Liver (tissue), 9 donors: Measurements from ENCODE around the gene SH3BP2. TPM values are rescaled to one million over a fixed set of nuclear protein-coding genes. Genes with fewer than 3 reads are reported as not detected.
"Not testable (repeated sequence)": the region's sequence is repeated elsewhere in the genome, so short reads cannot be mapped to it uniquely, and the experiment has no call there.

Source experiments
- DNase-seq: peaks from one replicate; pipeline ENCODE4 v3.0.0-alpha.2; 2017; ENCODE audit warnings: low spot score
- H3K27ac ChIP-seq, 2 donors: one replicate each; pipeline ENCODE4 v1.7.0; 2013; ENCODE audit warnings: inconsistent platforms in 2 of 2, low read length in 2 of 2, control low read depth in 1 of 2, low read depth in 1 of 2, mild to moderate bottlenecking in 1 of 2
- H3K27me3 ChIP-seq, 4 donors: one replicate each; pipeline versions ENCODE4 v1.6.1 to v1.7.0; 2013; ENCODE audit warnings: low read length in 3 of 4, inconsistent platforms in 1 of 4, mild to moderate bottlenecking in 1 of 4, moderate library complexity in 1 of 4; ENCODE audit not compliant: control insufficient read depth in 4 of 4, insufficient read depth in 4 of 4
- H3K36me3 ChIP-seq, 4 donors: one replicate each; pipeline versions ENCODE4 v1.6.1 to v1.7.0; 2013; ENCODE audit warnings: low read length in 3 of 4, mild to moderate bottlenecking in 3 of 4, low read depth in 1 of 4, moderate library complexity in 1 of 4; ENCODE audit not compliant: control insufficient read depth in 4 of 4, insufficient read depth in 3 of 4
- H3K4me1 ChIP-seq, 4 donors: one replicate each; pipeline versions ENCODE4 v1.6.1 to v1.7.0; 2013; ENCODE audit warnings: low read length in 3 of 4, mild to moderate bottlenecking in 3 of 4, moderate library complexity in 1 of 4; ENCODE audit not compliant: control insufficient read depth in 4 of 4, insufficient read depth in 4 of 4
- H3K4me3 ChIP-seq, 3 donors: one replicate each; pipeline versions ENCODE4 v1.6.1 to v1.7.0; 2013; ENCODE audit warnings: low read length in 3 of 3, control low read depth in 1 of 3, low read depth in 1 of 3, mild to moderate bottlenecking in 1 of 3
- H3K9ac ChIP-seq, 2 donors: one replicate each; pipeline ENCODE4 v1.7.0; 2013; ENCODE audit warnings: low read length in 2 of 2, mild to moderate bottlenecking in 2 of 2, moderate library complexity in 2 of 2, control low read depth in 1 of 2, low read depth in 1 of 2
- H3K9me3 ChIP-seq, 4 donors: one replicate each; pipeline versions ENCODE4 v1.6.1 to v1.7.0; 2013; ENCODE audit warnings: low read length in 3 of 4; ENCODE audit not compliant: control insufficient read depth in 4 of 4
- CTCF ChIP-seq: fragments of 150-350 bp; IDR thresholded peaks from 2 replicates; pipeline ENCODE4 v1.5.1; 2017; ENCODE audit warnings: improper control_type of control experiment, low read depth, low read length; ENCODE audit not compliant: missing input control
- EGR1 ChIP-seq, 2 donors: IDR thresholded peaks; 2 replicates each; pipeline ENCODE4 v1.6.1; 2016 to 2018; ENCODE audit warnings: antibody characterized with exemption in 2 of 2, low read depth in 2 of 2
- FOXA1 ChIP-seq: IDR thresholded peaks from 2 replicates; pipeline ENCODE4 v1.6.1; 2016; ENCODE audit warnings: antibody characterized with exemption
- HNF4A ChIP-seq, 2 donors: conservative IDR thresholded peaks; 2 replicates each; pipeline ENCODE4 v1.6.1; 2016; ENCODE audit warnings: antibody characterized with exemption in 2 of 2, mild to moderate bottlenecking in 2 of 2
- HNF4G ChIP-seq: IDR thresholded peaks from 2 replicates; pipeline ENCODE4 v1.6.1; 2016; ENCODE audit warnings: antibody characterized with exemption
- JUND ChIP-seq, 2 donors: IDR thresholded peaks; 2 replicates each; pipeline ENCODE4 v1.6.1; 2016; ENCODE audit warnings: antibody characterized with exemption in 2 of 2
- MAX ChIP-seq: IDR thresholded peaks from 2 replicates; pipeline ENCODE4 v1.6.1; 2016; ENCODE audit warnings: antibody characterized with exemption
- RXRA ChIP-seq, 2 donors: IDR thresholded peaks; 2 replicates each; pipeline ENCODE4 v1.6.1; 2017 to 2018; ENCODE audit warnings: antibody characterized with exemption in 2 of 2, mild to moderate bottlenecking in 1 of 2
- SP1 ChIP-seq: IDR thresholded peaks from 2 replicates; pipeline ENCODE4 v1.6.1; 2018; ENCODE audit warnings: antibody characterized with exemption, mild to moderate bottlenecking
- TAF1 ChIP-seq: conservative IDR thresholded peaks from 2 replicates; pipeline ENCODE4 v1.6.1; 2016; ENCODE audit warnings: antibody characterized with exemption, mild to moderate bottlenecking
- YY1 ChIP-seq: IDR thresholded peaks from 2 replicates; pipeline ENCODE4 v1.6.1; 2016; ENCODE audit warnings: antibody characterized with exemption, mild to moderate bottlenecking
- WGBS: extraction: QIAGEN DNeasy Blood & Tissue Kit; methylation state at CpG from one replicate; pipeline ENCODE4 v1.1.7; 2013; 5-methylcytosine and 5-hydroxymethylcytosine counted together
- polyA plus RNA-seq, 2 donors: library from polyadenylated mRNA; stranded (reverse) in 1 of 2; unstranded in 1 of 2; fragments of 200-250 nt in 1 of 2; fragments of >200 nt in 1 of 2; fragmentation: Nextera tagmentation in 1 of 2; extraction: Ambion mirVana in 1 of 2; gene quantifications; one replicate each; pipeline versions ENCODE4 v1.2.1 to v1.2.3, GENCODE V29; 2013 to 2015
- total RNA-seq, 2 donors: library from RNA; depleted of rRNA; stranded (reverse); fragments of >200 nt; gene quantifications; one replicate each; pipeline ENCODE4 v1.2.3, GENCODE V29; 2014
- TF ChIP-seq, protein P1 (sequence below): IDR thresholded peaks from 2 replicates; pipeline ENCODE4 v1.6.1; 2016; ENCODE audit warnings: antibody characterized with exemption, mild to moderate bottlenecking
- donor health status: healthy.
- donor health status: healthy.
- donor health status: healthy.
- donor health status: healthy.
- donor health status: healthy.

The SH3BP2 gene
- total and polyA plus RNA-seq, 4 donors, result 17.9 to 80.2 (median 38.5) TPM

- Histone ChIP-seq H3K27me3 (no peaks in the 10 kb centered on the region), H3K4me3 (no peak overlapping the region), H3K9ac (no peak overlapping the region), H3K9me3 (no peaks in the 10 kb centered on the region), H3K27ac (no peak overlapping the region), H3K4me1 (peaks cover 8 to 14% (median 12%) of the 10 kb centered on the region in 4 donors), H3K36me3 (no peaks in the 10 kb centered on the region)
- no peak for TF ChIP-seq HNF4G
- 80% methylated on average over 5 of the region's 5 CpGs for WGBS
- no peak for DNase-seq
Measured at GRCh38 chr4:2762048-2762447, 30.8 kb upstream of the SH3BP2 start.

DNA sequence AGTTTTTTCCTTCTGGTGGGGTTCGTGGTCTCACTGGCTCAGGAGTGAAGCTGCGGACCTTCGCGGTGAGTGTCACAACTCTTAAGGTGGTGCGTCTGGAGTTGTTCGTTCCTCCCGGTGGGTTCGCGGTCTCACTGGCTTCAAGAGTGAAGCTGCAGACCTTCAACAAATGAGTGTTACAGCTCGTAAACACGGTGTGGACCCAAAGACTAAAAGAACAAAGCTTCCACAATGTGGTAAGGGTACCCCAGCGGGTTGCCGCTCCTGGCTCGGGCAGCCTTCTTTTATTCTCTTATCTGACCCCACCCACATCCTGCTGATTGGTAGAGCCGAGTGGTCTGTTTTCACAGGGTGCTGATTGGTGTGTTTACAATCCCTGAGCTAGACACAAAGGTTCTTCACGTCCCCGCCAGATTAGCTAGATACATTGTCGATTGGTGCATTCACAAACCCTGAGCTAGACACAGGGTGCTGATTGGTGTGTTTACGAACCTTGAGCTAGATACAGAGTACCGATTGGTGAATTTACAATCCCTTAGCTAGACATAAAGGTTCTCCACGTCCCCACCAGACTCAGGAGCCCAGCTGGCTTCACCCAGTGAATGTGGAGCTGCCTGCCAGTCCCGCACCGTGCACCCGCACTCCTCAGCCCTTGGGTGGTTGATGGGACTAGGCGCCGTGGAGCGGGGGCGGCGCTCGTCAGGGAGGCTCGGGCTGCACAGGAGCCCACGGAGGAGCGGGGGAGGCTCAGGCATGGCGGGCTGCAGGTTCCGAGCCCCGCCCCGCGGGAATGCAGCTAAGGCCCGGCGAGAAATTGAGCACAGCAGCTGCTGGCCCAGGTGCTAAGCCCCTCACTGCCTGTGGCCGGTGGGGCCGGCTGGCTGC, 30.2 kb upstream of the SH3BP2 start:
- not testable (repeated sequence) for H3K27me3 ChIP-seq, H3K9ac ChIP-seq, H3K4me3 ChIP-seq, H3K9me3 ChIP-seq, DNase-seq, H3K36me3 ChIP-seq, H3K27ac ChIP-seq
- peaks cover 8 to 14% (median 12%) of the 10 kb centered on the region in 4 donors for H3K4me1 ChIP-seq
- 97% methylated on average over 40 of the region's 42 CpGs for WGBS

DNA sequence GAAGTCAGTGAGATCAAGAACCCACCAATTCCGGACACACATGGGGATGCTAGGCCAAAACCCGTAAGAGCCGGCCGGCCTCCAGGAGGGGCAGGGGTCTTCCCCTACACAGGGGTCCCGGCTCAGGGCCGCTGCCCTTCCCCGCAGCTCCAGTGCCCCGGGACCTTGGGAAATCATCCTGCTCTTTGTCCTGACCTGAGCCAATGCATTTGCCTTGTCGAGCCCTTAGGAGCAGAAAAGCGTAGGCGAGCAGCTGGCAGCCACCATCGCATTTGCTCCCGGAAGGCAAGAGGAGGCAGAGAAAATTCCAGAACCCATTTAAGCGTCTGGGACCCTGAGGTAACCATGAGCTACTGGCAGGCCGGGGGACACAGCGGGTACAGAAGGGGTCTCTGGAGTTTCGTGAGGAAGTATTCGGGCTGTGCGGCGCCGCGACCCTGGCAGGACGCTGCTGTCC, 29.3 kb upstream of the SH3BP2 start:
- WGBS, result 50% methylated on average over 23 of the region's 23 CpGs
- Histone ChIP-seq H3K36me3 (no peaks in the 10 kb centered on the region), H3K27me3 (no peaks in the 10 kb centered on the region), H3K27ac (peak overlapping the region; percentile 81 to 85), H3K4me1 (peaks cover 8 to 14% (median 12%) of the 10 kb centered on the region in 4 donors), H3K4me3 (peak overlapping the region; percentile 16 to 53 (median 25)), H3K9ac (peak overlapping the region in 1 of 2 donors; percentile 67), H3K9me3 (no peaks in the 10 kb centered on the region)
- TF ChIP-seq FOXA1, result no peak
- TF ChIP-seq CTCF, result no peak
- no peak for TF ChIP-seq SP1
- peak in 1 of 2 donors; percentile 58 for TF ChIP-seq HNF4A (conservative IDR thresholded peaks at IDR 0.05)
- TF ChIP-seq MAX, result no peak
- TF ChIP-seq, protein P1, sequence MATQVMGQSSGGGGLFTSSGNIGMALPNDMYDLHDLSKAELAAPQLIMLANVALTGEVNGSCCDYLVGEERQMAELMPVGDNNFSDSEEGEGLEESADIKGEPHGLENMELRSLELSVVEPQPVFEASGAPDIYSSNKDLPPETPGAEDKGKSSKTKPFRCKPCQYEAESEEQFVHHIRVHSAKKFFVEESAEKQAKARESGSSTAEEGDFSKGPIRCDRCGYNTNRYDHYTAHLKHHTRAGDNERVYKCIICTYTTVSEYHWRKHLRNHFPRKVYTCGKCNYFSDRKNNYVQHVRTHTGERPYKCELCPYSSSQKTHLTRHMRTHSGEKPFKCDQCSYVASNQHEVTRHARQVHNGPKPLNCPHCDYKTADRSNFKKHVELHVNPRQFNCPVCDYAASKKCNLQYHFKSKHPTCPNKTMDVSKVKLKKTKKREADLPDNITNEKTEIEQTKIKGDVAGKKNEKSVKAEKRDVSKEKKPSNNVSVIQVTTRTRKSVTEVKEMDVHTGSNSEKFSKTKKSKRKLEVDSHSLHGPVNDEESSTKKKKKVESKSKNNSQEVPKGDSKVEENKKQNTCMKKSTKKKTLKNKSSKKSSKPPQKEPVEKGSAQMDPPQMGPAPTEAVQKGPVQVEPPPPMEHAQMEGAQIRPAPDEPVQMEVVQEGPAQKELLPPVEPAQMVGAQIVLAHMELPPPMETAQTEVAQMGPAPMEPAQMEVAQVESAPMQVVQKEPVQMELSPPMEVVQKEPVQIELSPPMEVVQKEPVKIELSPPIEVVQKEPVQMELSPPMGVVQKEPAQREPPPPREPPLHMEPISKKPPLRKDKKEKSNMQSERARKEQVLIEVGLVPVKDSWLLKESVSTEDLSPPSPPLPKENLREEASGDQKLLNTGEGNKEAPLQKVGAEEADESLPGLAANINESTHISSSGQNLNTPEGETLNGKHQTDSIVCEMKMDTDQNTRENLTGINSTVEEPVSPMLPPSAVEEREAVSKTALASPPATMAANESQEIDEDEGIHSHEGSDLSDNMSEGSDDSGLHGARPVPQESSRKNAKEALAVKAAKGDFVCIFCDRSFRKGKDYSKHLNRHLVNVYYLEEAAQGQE, result no peak
- TF ChIP-seq RXRA (IDR thresholded peaks at IDR 0.05), result peak in 1 of 2 donors; percentile 21
- no peak for TF ChIP-seq TAF1
- TF ChIP-seq EGR1 (IDR thresholded peaks at IDR 0.05; ENCODE audit: low read depth in 2 of 2), result peak in 1 of 2 donors; percentile 87
- no peak for TF ChIP-seq JUND (IDR thresholded peaks at IDR 0.05)
- TF ChIP-seq HNF4G, result no peak
- TF ChIP-seq YY1, result peak; percentile 28
- no peak for DNase-seq
